HEK293 (cell line): ENCODE data around the gene IVD.

Source experiments
- CTCF ChIA-PET: fragments of 350-600 bp; formaldehyde crosslinking; extraction: SDS; loops from one replicate; lab custom pipeline; 2021; ENCODE audit warnings: antibody characterized with exemption; lab: Yijun Ruan, JAX
- POLR2A ChIA-PET: fragments of 300-600 bp; formaldehyde crosslinking; extraction: SDS; loops from one replicate; lab custom pipeline; 2020; ENCODE audit warnings: antibody characterized with exemption, inconsistent platforms; lab: Yijun Ruan, JAX
- H3K27ac ChIP-seq: fragments of 200-500 bp; sonication (Bioruptor generic); 2 replicates; pipeline ENCODE4 v1.5.1; 2014; ENCODE audit warnings: low read depth, low read length, control low read depth, inconsistent platforms; ENCODE audit errors: extremely low read depth
- H3K36me3 ChIP-seq, 2 experiments: fragments of 200-500 bp in 1 of 2; sonication (Bioruptor generic) in 1 of 2; 1 replicate in 1 of 2; 2 replicates in 1 of 2; pipeline ENCODE4 v1.5.1; 2014 to 2017; ENCODE audit warnings: inconsistent platforms in 2 of 2, low read length in 2 of 2; ENCODE audit not compliant: control insufficient read depth in 2 of 2, insufficient read depth in 1 of 2
- H3K4me1 ChIP-seq: fragments of 200-500 bp; sonication (Bioruptor generic); 2 replicates; pipeline ENCODE4 v1.5.1; 2014; ENCODE audit warnings: mild to moderate bottlenecking, low read length, inconsistent platforms; ENCODE audit not compliant: control insufficient read depth, insufficient read depth
- H3K4me3 ChIP-seq: 2 replicates; pipeline ENCODE4 v1.5.1; 2011; ENCODE audit warnings: low read depth, mild to moderate bottlenecking, control low read depth, low read length, moderate library complexity
- H3K9me3 ChIP-seq: fragments of 200-500 bp; sonication (Bioruptor generic); 2 replicates; pipeline ENCODE4 v1.5.1; 2014; ENCODE audit warnings: low read depth, low read length, inconsistent platforms; ENCODE audit not compliant: control insufficient read depth, insufficient read depth
- ATF2 ChIP-seq: fragments of 450-650 bp; formaldehyde crosslinking; IDR thresholded peaks from 2 replicates; pipeline ENCODE4 v1.5.1; 2016; ENCODE audit warnings: missing biosample characterization, missing genetic modification characterization, low read depth
- BCL11B ChIP-seq: fragments of 450-650 bp; formaldehyde crosslinking; IDR thresholded peaks from 2 replicates; pipeline ENCODE4 v1.5.1; 2016; ENCODE audit warnings: low read depth, missing biosample characterization, missing genetic modification characterization
- FEZF1 ChIP-seq: fragments of 450-650 bp; formaldehyde crosslinking; IDR thresholded peaks from 2 replicates; pipeline ENCODE4 v1.5.1; 2016; ENCODE audit warnings: missing biosample characterization, missing genetic modification characterization
- HOXD13 ChIP-seq: sonication (generic); formaldehyde crosslinking; IDR thresholded peaks from 2 replicates; pipeline ENCODE4 v1.8.0; 2022; ENCODE audit warnings: missing genetic modification reagents, borderline replicate concordance
- OVOL3 ChIP-seq: fragments of 450-650 bp; formaldehyde crosslinking; IDR thresholded peaks from 2 replicates; pipeline ENCODE4 v1.5.1; 2016; ENCODE audit warnings: missing biosample characterization, missing genetic modification characterization
- PRDM10 ChIP-seq: fragments of 450-650 bp; formaldehyde crosslinking; IDR thresholded peaks from 2 replicates; pipeline ENCODE4 v1.5.1; 2016; ENCODE audit warnings: missing biosample characterization, missing genetic modification characterization
- SCRT2 ChIP-seq: fragments of 450-650 bp; formaldehyde crosslinking; IDR thresholded peaks from 2 replicates; pipeline ENCODE4 v1.5.1; 2016; ENCODE audit warnings: missing biosample characterization, missing genetic modification characterization
- SETDB1 ChIP-seq: IDR thresholded peaks from one replicate; pipeline ENCODE4 v1.6.1; 2017; ENCODE audit warnings: mild to moderate bottlenecking, low read length, moderate library complexity, mixed read lengths; ENCODE audit not compliant: insufficient read length
- SP7 ChIP-seq: fragments of 450-650 bp; formaldehyde crosslinking; IDR thresholded peaks from 2 replicates; pipeline ENCODE4 v1.5.1; 2016; ENCODE audit warnings: missing biosample characterization, missing genetic modification characterization
- ZBTB17 ChIP-seq: fragments of 450-650 bp; formaldehyde crosslinking; IDR thresholded peaks from 2 replicates; pipeline ENCODE4 v1.5.1; 2016; ENCODE audit warnings: missing biosample characterization, missing genetic modification characterization
- ZEB2 ChIP-seq: fragments of 450-650 bp; formaldehyde crosslinking; IDR thresholded peaks from 2 replicates; pipeline ENCODE4 v1.5.1; 2016; ENCODE audit warnings: missing biosample characterization, missing genetic modification characterization
- ZFP37 ChIP-seq: fragments of 450-650 bp; formaldehyde crosslinking; IDR thresholded peaks from 2 replicates; pipeline ENCODE4 v1.5.1; 2016; ENCODE audit warnings: missing biosample characterization, missing genetic modification characterization
- ZNF184 ChIP-seq: fragments of 450-650 bp; IDR thresholded peaks from 2 replicates; pipeline ENCODE4 v1.5.1; 2018; ENCODE audit warnings: missing biosample characterization, mild to moderate bottlenecking, missing genetic modification characterization
- ZNF223 ChIP-seq: fragments of 450-650 bp; formaldehyde crosslinking; IDR thresholded peaks from 2 replicates; pipeline ENCODE4 v1.5.1; 2016; ENCODE audit warnings: missing biosample characterization, missing genetic modification characterization
- ZNF248 ChIP-seq: fragments of 450-650 bp; formaldehyde crosslinking; IDR thresholded peaks from 2 replicates; pipeline ENCODE4 v1.5.1; 2017; ENCODE audit warnings: missing biosample characterization, missing genetic modification characterization
- ZNF404 ChIP-seq: fragments of 450-650 bp; formaldehyde crosslinking; IDR thresholded peaks from 2 replicates; pipeline ENCODE4 v1.5.1; 2017; ENCODE audit warnings: missing biosample characterization, missing genetic modification characterization
- ZNF529 ChIP-seq: fragments of 450-650 bp; formaldehyde crosslinking; IDR thresholded peaks from 2 replicates; pipeline ENCODE4 v1.5.1; 2017; ENCODE audit warnings: missing genetic modification characterization, missing biosample characterization; ENCODE audit not compliant: insufficient replicate concordance
- ZNF548 ChIP-seq: fragments of 450-650 bp; formaldehyde crosslinking; IDR thresholded peaks from 2 replicates; pipeline ENCODE4 v1.5.1; 2016; ENCODE audit warnings: missing biosample characterization, missing genetic modification characterization
- ZNF658 ChIP-seq: fragments of 450-650 bp; formaldehyde crosslinking; IDR thresholded peaks from 2 replicates; pipeline ENCODE4; 2016; ENCODE audit warnings: missing biosample characterization, missing genetic modification characterization
- ZNF670 ChIP-seq: fragments of 450-650 bp; formaldehyde crosslinking; IDR thresholded peaks from 2 replicates; pipeline ENCODE4 v1.5.1; 2016; ENCODE audit warnings: missing biosample characterization, missing genetic modification characterization, low read depth
- ZNF747 ChIP-seq: fragments of 450-650 bp; formaldehyde crosslinking; IDR thresholded peaks from 2 replicates; pipeline ENCODE4 v1.5.1; 2016; ENCODE audit warnings: missing biosample characterization, missing genetic modification characterization
- ZNF785 ChIP-seq: fragments of 450-650 bp; formaldehyde crosslinking; IDR thresholded peaks from 2 replicates; pipeline ENCODE4 v1.5.1; 2016; ENCODE audit warnings: missing biosample characterization, missing genetic modification characterization
- ZSCAN16 ChIP-seq: fragments of 450-650 bp; formaldehyde crosslinking; IDR thresholded peaks from 2 replicates; pipeline ENCODE4 v1.5.1; 2016; ENCODE audit warnings: missing biosample characterization, missing genetic modification characterization

IVD gene

GRCh38 chr15:40389824-40390595, 15.6 kb upstream of the IVD start (continued):
- TF ChIP-seq ZNF747 (tag by site-specific recombination) (no peak), ZSCAN16 (tag by site-specific recombination) (no peak), ZNF658 (tag by site-specific recombination) (no peak), ZNF404 (tag by site-specific recombination) (no peak), BCL11B (tag by site-specific recombination) (no peak), ZNF248 (tag by site-specific recombination) (no peak), HOXD13 (CRISPR knock-in tag) (no peak), ZNF670 (tag by site-specific recombination) (no peak), ZBTB17 (tag by site-specific recombination) (no peak)

- no peak overlapping the region for H3K27ac ChIP-seq
Observed at GRCh38 chr15:40392986-40393948, 12.3 kb upstream of the IVD start.

GRCh38 chr15:40397688-40398412, 7.7 kb upstream of the IVD start:
- no peaks in the 10 kb centered on the region for H3K9me3 ChIP-seq
- no peaks in the 10 kb centered on the region for H3K4me1 ChIP-seq
- POLR2A ChIA-PET, result interaction anchor here (1.4 to 1.8 kb wide), 3 partner anchors 8 to 15 kb away, joined by 4 to 18 read pairs (median 9); partner anchors contain the start of genes IVD and KNSTRN
- no peak overlapping the region for H3K4me3 ChIP-seq
- CTCF ChIA-PET, result interaction anchor here (0.6 to 1.3 kb wide), 4 partner anchors 9 to 1544 kb away, joined by 3 to 4 read pairs (median 4); no protein-coding TSS in a partner anchor
- H3K36me3 ChIP-seq, result peaks cover 21 to 25% of the 10 kb centered on the region in 2 experiments
- H3K27ac ChIP-seq, result no peak overlapping the region
- TF ChIP-seq OVOL3 (no peak), ZNF223 (no peak), ZNF785 (no peak), ZEB2 (tag by site-specific recombination) (no peak), SETDB1 (no peak), FEZF1 (tag by site-specific recombination) (no peak), ZNF529 (tag by site-specific recombination) (no peak), ATF2 (no peak), ZNF548 (tag by site-specific recombination) (no peak), ZFP37 (tag by site-specific recombination) (no peak), SCRT2 (tag by site-specific recombination) (no peak)

More at GRCh38 chr15:40392986-40393948, 12.3 kb upstream of the IVD start:
- no peak overlapping the region for H3K4me3 ChIP-seq
- ChIA-PET POLR2A (no interaction called here), CTCF (interaction anchor here (1.2 kb wide), 1 partner anchor 26 kb away, joined by 3 read pairs; no protein-coding TSS in a partner anchor)
- H3K4me1 ChIP-seq, result no peaks in the 10 kb centered on the region
- peaks cover 41 to 64% of the 10 kb centered on the region in 2 experiments for H3K36me3 ChIP-seq
- TF ChIP-seq SP7 (tag by site-specific recombination) (no peak), ZNF184 (tag by site-specific recombination) (no peak), PRDM10 (no peak)
- H3K9me3 ChIP-seq, result no peaks in the 10 kb centered on the region
